ENCODE results near the gene MSL3.
A peak's percentile ranks its signal among the peaks of the same experiment; 100 is the strongest.

Gene MSL3

GRCh38 chrX:11778230-11778629 is 20.2 kb downstream of the MSL3 start:
- H3K4me3 ChIP-seq (ENCODE audit: low read depth in 1 of 5, low read length in 5 of 5), result no peak overlapping the region
- H3K36me3 ChIP-seq (ENCODE audit: control insufficient read depth in 5 of 5, insufficient read depth in 5 of 5, low read length in 5 of 5), result peaks cover 2 to 17% (median 9%) of the 10 kb centered on the region in 5 donors
- peaks cover 0 to 6% (median 0%) of the 10 kb centered on the region in 5 donors for H3K4me1 ChIP-seq (ENCODE audit: control insufficient read depth in 5 of 5, insufficient read depth in 5 of 5, low read length in 5 of 5)
- no peak overlapping the region for H3K9ac ChIP-seq (ENCODE audit: low read length in 5 of 5)
- H3K9me3 ChIP-seq (ENCODE audit: control insufficient read depth in 5 of 5, low read length in 5 of 5), result no peaks in the 10 kb centered on the region
- no peak overlapping the region for H3K27ac ChIP-seq (ENCODE audit: low read depth, low read length)
- H3K27me3 ChIP-seq (ENCODE audit: control insufficient read depth in 5 of 5, insufficient read depth in 4 of 5, low read length in 5 of 5), result peaks cover 0 to 10% (median 5%) of the 10 kb centered on the region in 5 donors

DNA sequence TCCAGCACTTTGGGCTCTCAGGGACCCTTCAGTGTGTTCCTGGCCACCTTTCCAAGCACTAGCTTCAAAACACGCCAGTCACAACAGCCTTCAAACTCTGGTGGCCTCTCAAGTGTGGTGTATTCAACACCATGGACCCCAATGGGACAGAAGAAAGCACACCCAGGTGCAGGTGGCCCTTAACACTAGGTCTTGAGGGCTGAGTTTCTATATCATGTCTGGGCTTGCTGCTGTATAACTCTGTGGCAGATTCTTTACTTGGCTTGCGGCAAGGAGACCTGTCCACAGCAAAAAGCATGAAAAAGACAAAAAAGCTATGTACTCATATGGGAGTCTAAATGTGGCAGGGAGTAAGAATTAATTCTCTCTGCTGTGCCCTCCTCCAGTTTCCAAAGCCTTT is 23.1 kb downstream of the MSL3 start:
- H3K27me3 ChIP-seq (ENCODE audit: control insufficient read depth in 5 of 5, insufficient read depth in 4 of 5, low read length in 5 of 5), result peaks cover 0 to 13% (median 9%) of the 10 kb centered on the region in 5 donors
- H3K9ac ChIP-seq (ENCODE audit: low read length in 5 of 5), result no peak overlapping the region
- H3K27ac ChIP-seq (ENCODE audit: low read depth, low read length), result no peak overlapping the region
- peaks cover 0 to 2% (median 0%) of the 10 kb centered on the region in 5 donors for H3K36me3 ChIP-seq (ENCODE audit: control insufficient read depth in 5 of 5, insufficient read depth in 5 of 5, low read length in 5 of 5)
- H3K4me3 ChIP-seq (ENCODE audit: low read depth in 1 of 5, low read length in 5 of 5), result no peak overlapping the region
- no peaks in the 10 kb centered on the region for H3K9me3 ChIP-seq (ENCODE audit: control insufficient read depth in 5 of 5, low read length in 5 of 5)
- peaks cover 0 to 6% (median 0%) of the 10 kb centered on the region in 5 donors for H3K4me1 ChIP-seq (ENCODE audit: control insufficient read depth in 5 of 5, insufficient read depth in 5 of 5, low read length in 5 of 5)

DNA sequence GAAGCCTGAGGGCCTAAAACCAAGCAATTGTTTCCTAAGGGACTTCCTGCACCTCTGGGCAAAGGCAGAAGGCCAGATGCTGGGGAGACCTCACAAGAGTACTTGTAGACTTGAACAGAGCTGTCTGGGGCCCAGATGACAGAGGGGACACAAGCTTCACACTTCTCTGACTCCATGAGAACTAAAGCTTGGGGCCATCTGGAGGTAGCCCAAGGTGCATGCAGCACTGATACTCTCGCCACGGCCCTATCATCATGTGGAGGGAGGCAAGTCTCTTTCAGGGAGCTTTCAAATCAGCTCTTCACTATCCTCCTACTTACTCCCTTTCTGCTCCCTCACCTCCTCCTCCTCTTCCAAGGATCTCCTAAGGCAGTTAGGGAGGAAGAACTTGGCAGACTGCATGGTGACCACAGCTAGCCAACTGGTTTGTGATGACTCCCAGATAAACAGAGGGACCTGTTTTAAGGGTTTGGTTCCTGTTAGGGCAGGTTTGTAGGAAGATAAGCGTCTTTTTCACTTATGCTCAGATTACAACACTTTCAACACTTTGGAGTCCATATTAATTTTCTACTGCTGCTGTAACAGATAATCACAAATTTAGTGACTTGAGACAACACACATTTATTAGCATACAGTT is 23.8 kb downstream of the MSL3 start:
- peaks cover 0 to 13% (median 9%) of the 10 kb centered on the region in 5 donors for H3K27me3 ChIP-seq (ENCODE audit: control insufficient read depth in 5 of 5, insufficient read depth in 4 of 5, low read length in 5 of 5)
- no peaks in the 10 kb centered on the region for H3K9me3 ChIP-seq (ENCODE audit: control insufficient read depth in 5 of 5, low read length in 5 of 5)
- no peak overlapping the region for H3K4me3 ChIP-seq (ENCODE audit: low read depth in 1 of 5, low read length in 5 of 5)
- H3K36me3 ChIP-seq (ENCODE audit: control insufficient read depth in 5 of 5, insufficient read depth in 5 of 5, low read length in 5 of 5), result no peaks in the 10 kb centered on the region
- peaks cover 0 to 6% (median 0%) of the 10 kb centered on the region in 5 donors for H3K4me1 ChIP-seq (ENCODE audit: control insufficient read depth in 5 of 5, insufficient read depth in 5 of 5, low read length in 5 of 5)
- no peak overlapping the region for H3K27ac ChIP-seq (ENCODE audit: low read depth, low read length)
- no peak overlapping the region for H3K9ac ChIP-seq (ENCODE audit: low read length in 5 of 5)

- Histone ChIP-seq H3K9ac (ENCODE audit: low read length in 5 of 5) (no peak overlapping the region), H3K4me3 (ENCODE audit: low read depth in 1 of 5, low read length in 5 of 5) (no peak overlapping the region), H3K9me3 (ENCODE audit: control insufficient read depth in 5 of 5, low read length in 5 of 5) (no peaks in the 10 kb centered on the region), H3K36me3 (ENCODE audit: control insufficient read depth in 5 of 5, insufficient read depth in 5 of 5, low read length in 5 of 5) (no peaks in the 10 kb centered on the region), H3K27ac (ENCODE audit: low read depth, low read length) (no peak overlapping the region), H3K4me1 (ENCODE audit: control insufficient read depth in 5 of 5, insufficient read depth in 5 of 5, low read length in 5 of 5) (no peaks in the 10 kb centered on the region), H3K27me3 (ENCODE audit: control insufficient read depth in 5 of 5, insufficient read depth in 4 of 5, low read length in 5 of 5) (peaks cover 0 to 13% (median 6%) of the 10 kb centered on the region in 5 donors)
Observed at GRCh38 chrX:11784543-11784942, 26.5 kb downstream of the MSL3 start.

DNA sequence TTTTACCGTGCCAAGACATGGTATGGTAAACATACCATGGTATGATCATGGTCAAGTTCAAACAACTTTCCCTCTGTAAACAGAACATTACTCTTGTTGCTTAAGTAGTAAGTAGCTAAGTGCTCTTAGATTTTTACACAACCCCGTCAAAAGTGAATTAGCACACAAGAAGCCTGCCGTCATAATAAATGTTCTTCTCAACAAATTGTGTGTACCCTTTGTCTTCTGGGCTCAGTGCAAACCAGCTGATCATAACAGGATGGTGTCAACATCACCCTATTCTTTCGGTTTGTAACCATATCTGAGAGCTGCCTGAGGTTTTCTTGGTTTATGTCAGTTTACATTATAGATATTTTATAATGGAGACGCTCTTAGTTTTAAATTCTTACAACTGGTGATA is 28.8 kb downstream of the MSL3 start:
- no peak overlapping the region for H3K4me3 ChIP-seq (ENCODE audit: low read depth in 1 of 5, low read length in 5 of 5)
- no peak overlapping the region for H3K27ac ChIP-seq (ENCODE audit: low read depth, low read length)
- H3K36me3 ChIP-seq (ENCODE audit: control insufficient read depth in 5 of 5, insufficient read depth in 5 of 5, low read length in 5 of 5), result no peaks in the 10 kb centered on the region
- H3K4me1 ChIP-seq (ENCODE audit: control insufficient read depth in 5 of 5, insufficient read depth in 5 of 5, low read length in 5 of 5), result no peaks in the 10 kb centered on the region
- no peaks in the 10 kb centered on the region for H3K9me3 ChIP-seq (ENCODE audit: control insufficient read depth in 5 of 5, low read length in 5 of 5)
- no peak overlapping the region for H3K9ac ChIP-seq (ENCODE audit: low read length in 5 of 5)
- H3K27me3 ChIP-seq (ENCODE audit: control insufficient read depth in 5 of 5, insufficient read depth in 4 of 5, low read length in 5 of 5), result peaks cover 0 to 9% (median 5%) of the 10 kb centered on the region in 5 donors

- no peak overlapping the region for H3K9ac ChIP-seq (ENCODE audit: low read length in 5 of 5)
- H3K4me3 ChIP-seq (ENCODE audit: low read depth in 1 of 5, low read length in 5 of 5), result peak overlapping the region in 4 of 5 donors; percentile 13 to 32 (median 19)
- no peaks in the 10 kb centered on the region for H3K9me3 ChIP-seq (ENCODE audit: control insufficient read depth in 5 of 5, low read length in 5 of 5)
- H3K36me3 ChIP-seq (ENCODE audit: control insufficient read depth in 5 of 5, insufficient read depth in 5 of 5, low read length in 5 of 5), result no peaks in the 10 kb centered on the region
- no peaks in the 10 kb centered on the region for H3K4me1 ChIP-seq (ENCODE audit: control insufficient read depth in 5 of 5, insufficient read depth in 5 of 5, low read length in 5 of 5)
- peaks cover 0 to 7% (median 3%) of the 10 kb centered on the region in 5 donors for H3K27me3 ChIP-seq (ENCODE audit: control insufficient read depth in 5 of 5, insufficient read depth in 4 of 5, low read length in 5 of 5)
- no peak overlapping the region for H3K27ac ChIP-seq (ENCODE audit: low read depth, low read length)
Observed at GRCh38 chrX:11787564-11787963, 29.5 kb downstream of the MSL3 start.

DNA sequence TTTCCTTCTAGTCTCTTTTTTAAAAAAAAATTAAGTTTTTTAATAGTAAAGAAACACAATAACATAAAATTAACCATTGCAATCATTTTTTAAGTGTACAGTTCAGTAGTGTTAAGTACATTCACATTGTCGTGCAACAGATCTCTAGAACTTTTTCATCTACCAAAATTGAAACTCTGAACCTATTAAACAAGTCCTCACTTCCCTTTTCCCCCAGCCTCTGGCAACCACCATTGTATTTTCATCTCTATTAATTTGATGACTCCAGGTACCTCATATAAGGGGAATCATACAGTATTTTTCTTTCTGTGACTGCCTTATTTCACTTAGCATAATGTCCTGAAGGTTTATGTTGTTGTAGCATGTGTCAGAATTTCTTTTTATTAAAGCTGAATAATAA is 31.8 kb downstream of the MSL3 start:
- H3K9ac ChIP-seq (ENCODE audit: low read length in 5 of 5), result no peak overlapping the region
- H3K4me3 ChIP-seq (ENCODE audit: low read depth in 1 of 5, low read length in 5 of 5), result no peak overlapping the region
- H3K27me3 ChIP-seq (ENCODE audit: control insufficient read depth in 5 of 5, insufficient read depth in 4 of 5, low read length in 5 of 5), result peaks cover 0 to 8% (median 6%) of the 10 kb centered on the region in 5 donors
- H3K36me3 ChIP-seq (ENCODE audit: control insufficient read depth in 5 of 5, insufficient read depth in 5 of 5, low read length in 5 of 5), result no peaks in the 10 kb centered on the region
- no peak overlapping the region for H3K27ac ChIP-seq (ENCODE audit: low read depth, low read length)
- no peaks in the 10 kb centered on the region for H3K4me1 ChIP-seq (ENCODE audit: control insufficient read depth in 5 of 5, insufficient read depth in 5 of 5, low read length in 5 of 5)
- no peaks in the 10 kb centered on the region for H3K9me3 ChIP-seq (ENCODE audit: control insufficient read depth in 5 of 5, low read length in 5 of 5)

DNA sequence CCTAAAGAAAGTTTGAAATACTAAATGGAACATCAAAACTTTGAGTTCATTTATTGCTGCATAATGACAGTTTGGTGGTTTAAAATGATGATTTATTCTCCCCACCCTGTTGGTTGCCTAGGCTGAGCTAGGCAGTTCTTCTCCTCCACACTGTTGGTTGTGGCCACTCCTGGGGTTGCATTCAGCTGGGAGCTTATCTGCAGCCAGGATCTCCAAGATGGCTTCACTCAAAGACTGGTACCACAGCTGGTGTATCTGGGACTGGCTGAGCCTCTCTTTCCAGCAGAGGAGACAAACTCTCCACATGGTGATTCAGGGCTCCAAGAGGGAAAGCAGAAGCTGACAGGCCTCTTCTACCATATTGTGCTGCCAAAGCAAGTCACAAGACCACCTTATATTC is 33.1 kb downstream of the MSL3 start:
- Histone ChIP-seq H3K9ac (ENCODE audit: low read length in 5 of 5) (no peak overlapping the region), H3K4me3 (ENCODE audit: low read depth in 1 of 5, low read length in 5 of 5) (no peak overlapping the region), H3K4me1 (ENCODE audit: control insufficient read depth in 5 of 5, insufficient read depth in 5 of 5, low read length in 5 of 5) (no peaks in the 10 kb centered on the region), H3K27me3 (ENCODE audit: control insufficient read depth in 5 of 5, insufficient read depth in 4 of 5, low read length in 5 of 5) (peaks cover 0 to 10% (median 4%) of the 10 kb centered on the region in 5 donors), H3K27ac (ENCODE audit: low read depth, low read length) (no peak overlapping the region), H3K36me3 (ENCODE audit: control insufficient read depth in 5 of 5, insufficient read depth in 5 of 5, low read length in 5 of 5) (no peaks in the 10 kb centered on the region), H3K9me3 (ENCODE audit: control insufficient read depth in 5 of 5, low read length in 5 of 5) (no peaks in the 10 kb centered on the region)

GRCh38 chrX:11791537-11791936 is 33.5 kb downstream of the MSL3 start:
- Histone ChIP-seq H3K4me1 (ENCODE audit: control insufficient read depth in 5 of 5, insufficient read depth in 5 of 5, low read length in 5 of 5) (no peaks in the 10 kb centered on the region), H3K4me3 (ENCODE audit: low read depth in 1 of 5, low read length in 5 of 5) (no peak overlapping the region), H3K36me3 (ENCODE audit: control insufficient read depth in 5 of 5, insufficient read depth in 5 of 5, low read length in 5 of 5) (no peaks in the 10 kb centered on the region), H3K27ac (ENCODE audit: low read depth, low read length) (no peak overlapping the region), H3K9me3 (ENCODE audit: control insufficient read depth in 5 of 5, low read length in 5 of 5) (no peaks in the 10 kb centered on the region), H3K27me3 (ENCODE audit: control insufficient read depth in 5 of 5, insufficient read depth in 4 of 5, low read length in 5 of 5) (peaks cover 0 to 12% (median 4%) of the 10 kb centered on the region in 5 donors), H3K9ac (ENCODE audit: low read length in 5 of 5) (no peak overlapping the region)

- H3K4me1 ChIP-seq (ENCODE audit: control insufficient read depth in 5 of 5, insufficient read depth in 5 of 5, low read length in 5 of 5), result no peaks in the 10 kb centered on the region
- H3K9ac ChIP-seq (ENCODE audit: low read length in 5 of 5), result no peak overlapping the region
- peaks cover 0 to 11% (median 4%) of the 10 kb centered on the region in 5 donors for H3K27me3 ChIP-seq (ENCODE audit: control insufficient read depth in 5 of 5, insufficient read depth in 4 of 5, low read length in 5 of 5)
- H3K9me3 ChIP-seq (ENCODE audit: control insufficient read depth in 5 of 5, low read length in 5 of 5), result no peaks in the 10 kb centered on the region
- no peak overlapping the region for H3K4me3 ChIP-seq (ENCODE audit: low read depth in 1 of 5, low read length in 5 of 5)
- H3K27ac ChIP-seq (ENCODE audit: low read depth, low read length), result no peak overlapping the region
- no peaks in the 10 kb centered on the region for H3K36me3 ChIP-seq (ENCODE audit: control insufficient read depth in 5 of 5, insufficient read depth in 5 of 5, low read length in 5 of 5)
Observed at GRCh38 chrX:11792461-11793421, 34.7 kb downstream of the MSL3 start.
